HUES48 (cell line): ENCODE measurements around the gene LSM2.

Experiments
- H3K27ac ChIP-seq: one replicate; pipeline ENCODE4 v1.7.0; 2013; ENCODE audit warnings: low read depth, low read length, inconsistent platforms
- H3K27me3 ChIP-seq: 2 replicates; pipeline ENCODE4 v1.6.1; 2013; ENCODE audit warnings: mild to moderate bottlenecking, low read length; ENCODE audit not compliant: control insufficient read depth, insufficient read depth
- H3K36me3 ChIP-seq: 2 replicates; pipeline ENCODE4 v1.6.1; 2013; ENCODE audit warnings: low read length; ENCODE audit not compliant: control insufficient read depth, insufficient read depth
- H3K4me1 ChIP-seq: 2 replicates; pipeline ENCODE4 v1.6.1; 2013; ENCODE audit warnings: mild to moderate bottlenecking, low read length; ENCODE audit not compliant: control insufficient read depth, insufficient read depth
- H3K4me3 ChIP-seq: 2 replicates; pipeline ENCODE4 v1.5.1; 2013; ENCODE audit warnings: mild to moderate bottlenecking, low read depth, low read length
- H3K9ac ChIP-seq: 2 replicates; pipeline ENCODE4 v1.6.1; 2013; ENCODE audit warnings: mild to moderate bottlenecking, low read depth, low read length, moderate library complexity
- H3K9me3 ChIP-seq: 2 replicates; pipeline ENCODE4 v1.6.1; 2013; ENCODE audit warnings: low read length; ENCODE audit not compliant: control insufficient read depth, insufficient read depth

LSM2 gene

DNA sequence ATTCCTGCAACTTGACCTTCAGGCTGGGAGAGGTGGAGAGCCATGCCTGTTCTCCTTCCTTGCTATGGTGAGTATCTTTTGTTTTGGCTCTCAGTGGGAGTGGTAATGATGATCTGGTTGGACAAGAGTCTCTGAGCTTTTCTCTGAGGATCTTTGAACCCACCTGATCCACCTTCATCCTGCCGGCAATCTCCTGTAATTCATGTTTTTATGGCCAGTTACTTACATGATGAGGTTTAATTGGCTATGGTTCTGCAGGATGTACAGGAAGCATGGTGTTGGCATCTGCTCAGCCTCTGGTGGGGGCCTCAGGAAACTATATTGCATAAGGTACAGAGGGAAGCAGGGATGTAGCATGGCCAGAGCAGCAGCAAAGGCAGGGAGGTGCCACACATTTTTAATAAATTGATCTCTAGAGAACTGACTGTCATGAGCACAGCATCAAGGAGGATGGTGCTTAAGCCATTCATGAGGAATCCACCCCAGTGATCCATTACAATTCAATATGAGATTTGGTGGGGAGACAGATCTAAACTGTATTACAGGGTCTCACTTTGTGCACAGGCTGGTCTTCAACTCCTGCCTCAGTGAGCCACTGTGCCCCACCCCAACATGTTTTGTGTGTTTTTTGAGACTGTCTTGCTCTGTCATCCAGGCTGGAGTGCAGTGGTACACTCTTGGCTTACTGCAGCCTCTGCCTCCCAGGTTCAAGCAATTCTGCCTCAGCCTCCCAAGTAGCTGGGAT lies 30.8 kb upstream of the LSM2 start:
- no peaks in the 10 kb centered on the region for H3K27me3 ChIP-seq
- peak overlapping the region; percentile 91 for H3K4me3 ChIP-seq
- peaks cover 54% of the 10 kb centered on the region for H3K36me3 ChIP-seq
- no peaks in the 10 kb centered on the region for H3K9me3 ChIP-seq
- peak overlapping the region; percentile 95; the same call in 1 of the 2 replicates for H3K9ac ChIP-seq
- peaks cover 7% of the 10 kb centered on the region for H3K4me1 ChIP-seq
- peak overlapping the region; percentile 98 for H3K27ac ChIP-seq

DNA sequence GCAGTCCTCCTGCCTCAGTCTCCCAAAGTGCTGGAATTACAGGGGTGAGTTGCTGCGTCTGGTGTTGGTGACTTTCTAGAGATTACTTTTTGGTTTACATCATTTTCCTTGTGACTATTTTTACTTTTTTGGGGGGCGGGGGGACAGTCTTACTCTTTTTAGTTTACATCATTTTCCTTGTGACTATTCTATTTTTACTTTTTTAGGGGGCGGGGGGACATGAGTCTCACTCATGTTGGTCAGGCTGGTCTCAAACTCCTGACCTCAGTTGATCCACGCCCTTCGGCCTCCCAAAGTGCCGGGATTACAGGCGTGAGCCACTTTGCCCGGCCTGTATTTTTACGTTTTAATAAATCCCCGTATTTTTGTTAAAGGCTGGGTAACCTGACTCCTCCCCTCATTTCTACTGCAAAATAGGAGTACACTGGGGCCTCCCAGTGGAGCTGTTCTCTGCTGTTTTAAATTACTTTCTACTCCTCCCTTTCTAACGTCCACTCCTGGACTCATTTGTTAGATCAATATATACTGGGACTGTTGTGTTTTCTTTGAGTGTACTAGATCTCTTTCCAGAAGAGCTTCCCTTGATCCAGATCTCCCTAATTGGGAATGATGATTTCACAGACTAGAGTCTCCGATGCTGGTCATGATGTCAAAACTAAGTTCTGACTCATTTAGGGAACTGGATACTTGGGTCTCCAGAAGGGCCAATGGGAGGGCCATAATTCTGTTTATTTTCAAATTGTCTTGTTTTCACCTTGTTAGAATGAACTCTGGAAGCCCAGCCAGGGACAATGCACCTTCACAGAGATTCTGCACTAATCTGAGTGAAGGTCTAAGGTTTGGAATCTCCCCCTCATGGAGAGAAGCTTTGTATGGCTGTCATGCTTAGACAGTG lies 30.0 kb upstream of the LSM2 start:
- Histone ChIP-seq H3K36me3 (peaks cover 54% of the 10 kb centered on the region), H3K4me1 (peaks cover 7% of the 10 kb centered on the region), H3K9me3 (no peaks in the 10 kb centered on the region), H3K27ac (peak overlapping the region; percentile 98), H3K27me3 (no peaks in the 10 kb centered on the region), H3K4me3 (peak overlapping the region; percentile 91), H3K9ac (peak overlapping the region; percentile 95)

DNA sequence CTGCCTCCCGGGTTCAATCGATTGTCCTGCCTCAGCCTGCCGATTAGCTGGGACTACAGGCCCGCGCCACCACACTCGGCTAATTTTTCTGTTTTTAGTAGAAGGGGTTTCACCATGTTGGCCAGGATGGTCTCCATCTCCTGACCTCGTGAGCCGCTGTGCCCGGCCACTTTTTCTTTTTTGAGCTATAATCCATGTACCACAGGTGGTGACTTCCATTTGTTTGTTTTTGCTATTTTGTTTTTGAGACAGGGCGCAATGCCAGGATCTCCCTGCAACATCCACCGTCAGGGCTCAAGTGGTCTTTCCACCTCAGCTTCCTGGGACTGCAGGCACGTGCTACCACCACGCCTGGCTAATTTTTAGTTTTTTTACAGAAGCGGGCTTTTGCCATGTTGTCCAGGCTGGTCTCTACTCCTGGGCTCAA lies 29.3 kb upstream of the LSM2 start:
- Histone ChIP-seq H3K36me3 (peaks cover 54% of the 10 kb centered on the region), H3K27ac (peak overlapping the region; percentile 98), H3K9ac (peak overlapping the region; percentile 95)

GRCh38 chr6:31834367-31835250 lies 27.8 kb upstream of the LSM2 start:
- H3K36me3 ChIP-seq = peaks cover 40% of the 10 kb centered on the region
- no peaks in the 10 kb centered on the region for H3K9me3 ChIP-seq
- no peaks in the 10 kb centered on the region for H3K27me3 ChIP-seq
- peak overlapping the region; percentile 91 for H3K4me3 ChIP-seq
- peaks cover 7% of the 10 kb centered on the region for H3K4me1 ChIP-seq
- H3K9ac ChIP-seq = peak overlapping the region; percentile 95
- H3K27ac ChIP-seq = peak overlapping the region; percentile 98

More for the DNA sequence above, 29.3 kb upstream of the LSM2 start:
- Histone ChIP-seq H3K4me3 (peak overlapping the region; percentile 91), H3K9me3 (no peaks in the 10 kb centered on the region), H3K27me3 (no peaks in the 10 kb centered on the region), H3K4me1 (peaks cover 7% of the 10 kb centered on the region)

GRCh38 chr6:31831350-31832215 lies 24.8 kb upstream of the LSM2 start:
- Histone ChIP-seq H3K9me3 (no peaks in the 10 kb centered on the region), H3K27me3 (no peaks in the 10 kb centered on the region), H3K36me3 (peaks cover 10% of the 10 kb centered on the region), H3K9ac (no peak overlapping the region), H3K4me3 (peak overlapping the region; percentile 71; the same call in 1 of the 2 replicates), H3K27ac (no peak overlapping the region), H3K4me1 (peaks cover 6% of the 10 kb centered on the region; the same call in 1 of the 2 replicates)

DNA sequence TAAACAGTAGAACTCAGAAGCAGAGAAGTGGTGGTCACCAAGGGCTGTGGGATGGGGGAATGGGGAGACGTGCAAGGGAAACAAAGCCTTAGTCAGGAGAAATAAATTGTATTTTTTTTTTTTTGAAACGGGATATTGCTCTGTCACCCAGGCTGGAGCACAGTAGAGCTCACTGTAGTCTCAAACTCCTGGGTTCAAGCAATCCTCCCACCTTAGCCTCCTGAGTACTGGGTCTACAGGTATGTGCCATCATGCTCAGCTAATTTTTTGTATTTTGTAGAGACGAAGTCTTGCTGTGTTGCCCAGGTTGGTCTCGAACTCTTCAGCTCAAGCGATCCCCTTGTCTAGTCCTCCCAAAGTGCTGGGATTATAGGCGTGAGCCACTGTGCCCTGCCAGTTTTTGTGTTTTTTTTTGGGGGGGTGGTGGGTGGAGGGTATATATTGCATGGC lies 24.1 kb upstream of the LSM2 start:
- Histone ChIP-seq H3K36me3 (peaks cover 3% of the 10 kb centered on the region), H3K27me3 (no peaks in the 10 kb centered on the region), H3K9ac (no peak overlapping the region), H3K4me3 (peak overlapping the region; percentile 71), H3K27ac (no peak overlapping the region), H3K9me3 (no peaks in the 10 kb centered on the region), H3K4me1 (peaks cover 6% of the 10 kb centered on the region)

GRCh38 chr6:31829633-31830283 lies 23.0 kb upstream of the LSM2 start:
- H3K27me3 ChIP-seq = no peaks in the 10 kb centered on the region
- peaks cover 16% of the 10 kb centered on the region for H3K4me1 ChIP-seq
- no peak overlapping the region for H3K27ac ChIP-seq

DNA sequence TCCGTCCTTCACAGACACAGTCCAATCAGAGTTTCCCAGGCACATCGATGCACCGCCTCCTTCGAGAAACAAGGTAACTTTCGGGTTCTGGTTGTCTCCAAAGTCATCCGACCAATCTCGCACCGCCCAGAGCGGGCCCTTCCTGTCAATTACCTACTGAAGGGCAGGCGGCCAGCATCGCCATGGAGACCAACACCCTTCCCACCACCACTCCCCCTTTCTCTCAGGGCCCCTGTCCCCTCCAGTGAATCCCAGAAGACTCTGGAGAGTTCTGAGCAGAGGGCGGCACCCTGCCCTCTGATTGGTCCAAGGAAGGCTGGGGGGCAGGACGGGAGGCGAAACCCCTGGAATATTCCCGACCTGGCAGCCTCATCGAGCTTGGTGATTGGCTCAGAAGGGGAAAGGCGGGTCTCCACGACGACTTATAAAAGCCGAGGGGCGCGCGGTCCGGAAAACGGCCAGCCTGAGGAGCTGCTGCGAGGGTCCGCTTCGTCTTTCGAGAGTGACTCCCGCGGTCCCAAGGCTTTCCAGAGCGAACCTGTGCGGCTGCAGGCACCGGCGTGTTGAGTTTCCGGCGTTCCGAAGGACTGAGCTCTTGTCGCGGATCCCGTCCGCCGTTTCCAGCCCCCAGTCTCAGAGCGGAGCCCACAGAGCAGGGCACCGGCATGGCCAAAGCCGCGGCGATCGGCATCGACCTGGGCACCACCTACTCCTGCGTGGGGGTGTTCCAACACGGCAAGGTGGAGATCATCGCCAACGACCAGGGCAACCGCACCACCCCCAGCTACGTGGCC lies 20.7 kb upstream of the LSM2 start, which contains the start of gene HSPA1B:
TSS of gene HSPA1B (plus strand) at position 453 of the 794 bp plus-strand sequence. CDS start at position 666, 213 bp downstream.
- H3K27me3 ChIP-seq = no peaks in the 10 kb centered on the region
- H3K36me3 ChIP-seq = no peaks in the 10 kb centered on the region
- H3K4me1 ChIP-seq = peaks cover 18% of the 10 kb centered on the region
- H3K4me3 ChIP-seq = peak within 1 kb of the TSS; percentile 86
- no peaks in the 10 kb centered on the region for H3K9me3 ChIP-seq
- peak within 1 kb of the TSS; percentile 63 for H3K9ac ChIP-seq
- peak within 1 kb of the TSS; percentile 95 for H3K27ac ChIP-seq

More at GRCh38 chr6:31829633-31830283, 23.0 kb upstream of the LSM2 start:
- H3K36me3 ChIP-seq = no peaks in the 10 kb centered on the region
- 0 out of 2 replicates have a peak overlapping the region, but pooled peaks have one; percentile 0 for H3K9ac ChIP-seq
- H3K4me3 ChIP-seq = peak overlapping the region; percentile 71
- H3K9me3 ChIP-seq = no peaks in the 10 kb centered on the region

GRCh38 chr6:31826793-31827285 lies 20.1 kb upstream of the LSM2 start:
- Histone ChIP-seq H3K4me1 (peaks cover 18% of the 10 kb centered on the region), H3K27me3 (no peaks in the 10 kb centered on the region), H3K9me3 (no peaks in the 10 kb centered on the region)

More at GRCh38 chr6:31826793-31827285, 20.1 kb upstream of the LSM2 start:
- Histone ChIP-seq H3K36me3 (no peaks in the 10 kb centered on the region), H3K9ac (peak overlapping the region; percentile 47), H3K4me3 (peak overlapping the region; percentile 61), H3K27ac (peak overlapping the region; percentile 95)
